ENCODE results near the gene IPP. TPM values are rescaled to one million over a fixed set of nuclear protein-coding genes. Genes with fewer than 3 reads are reported as not detected.

Gene IPP
- total and polyA plus RNA-seq, 2 of the 8 experiments (the other 6 are each of a cell fraction or from before 2014, with no cell fraction given): 1.4 to 5.6 TPM

DNA sequence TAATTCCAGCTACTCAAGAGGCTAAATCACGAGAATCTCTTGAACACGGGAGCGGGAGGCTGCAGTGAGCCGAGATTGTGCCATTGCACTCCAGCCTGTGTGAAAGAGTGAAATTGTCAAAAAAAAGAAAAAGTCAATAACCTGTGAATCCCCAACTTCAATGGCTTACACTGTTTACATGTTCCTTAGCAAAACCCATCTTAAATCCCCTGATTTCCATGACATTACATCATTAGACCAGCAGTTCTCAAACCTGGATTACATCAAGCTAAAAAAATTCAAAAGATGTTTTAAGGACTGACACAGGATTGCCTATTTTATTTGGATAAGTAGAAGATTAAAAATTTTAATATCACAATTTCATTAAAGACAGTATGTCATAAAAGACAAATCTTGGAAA lies 76.5 kb downstream of the IPP start (continued):
- TF ChIP-seq CHD7 (IDR thresholded peaks at IDR 0.05; ENCODE audit: insufficient replicate concordance, low read length) (no peak), NANOG (IDR thresholded peaks at IDR 0.05; ENCODE audit: insufficient read depth, low read depth, low read length, poor library complexity, severe bottlenecking) (no peak), GTF2F1 (IDR thresholded peaks at IDR 0.05; ENCODE audit: borderline replicate concordance, low read depth, low read length) (no peak), CREB1 (IDR thresholded peaks at IDR 0.05) (no peak)
